ENCODE results near the gene THEM4.
"Not testable (repeated sequence)": the region's sequence is repeated elsewhere in the genome, so short reads cannot be mapped to it uniquely, and the experiment has no call there.

THEM4 gene

DNA sequence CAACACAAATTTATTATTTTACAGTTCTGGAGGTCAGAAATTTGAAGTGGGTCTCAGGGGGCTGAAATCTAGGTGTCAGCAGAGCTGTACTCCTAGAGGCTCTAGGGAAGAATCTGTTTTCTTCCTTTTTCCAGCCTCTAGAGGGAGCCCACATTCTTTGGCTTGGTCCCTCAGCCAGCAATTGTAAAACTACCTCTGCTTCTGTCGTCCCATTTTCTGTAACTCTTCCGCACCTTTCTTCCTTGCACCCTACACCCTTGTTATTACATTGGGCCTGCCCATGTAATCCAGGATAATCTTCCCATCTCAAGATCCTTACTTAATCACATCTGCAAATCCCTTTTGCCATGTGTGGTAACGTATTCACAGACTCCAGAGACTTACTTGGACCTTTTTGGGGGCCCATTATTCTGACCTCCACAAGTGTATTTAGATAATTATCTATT is 24.8 kb upstream of the THEM4 start:
- peak; percentile 9 for DNase-seq

DNA sequence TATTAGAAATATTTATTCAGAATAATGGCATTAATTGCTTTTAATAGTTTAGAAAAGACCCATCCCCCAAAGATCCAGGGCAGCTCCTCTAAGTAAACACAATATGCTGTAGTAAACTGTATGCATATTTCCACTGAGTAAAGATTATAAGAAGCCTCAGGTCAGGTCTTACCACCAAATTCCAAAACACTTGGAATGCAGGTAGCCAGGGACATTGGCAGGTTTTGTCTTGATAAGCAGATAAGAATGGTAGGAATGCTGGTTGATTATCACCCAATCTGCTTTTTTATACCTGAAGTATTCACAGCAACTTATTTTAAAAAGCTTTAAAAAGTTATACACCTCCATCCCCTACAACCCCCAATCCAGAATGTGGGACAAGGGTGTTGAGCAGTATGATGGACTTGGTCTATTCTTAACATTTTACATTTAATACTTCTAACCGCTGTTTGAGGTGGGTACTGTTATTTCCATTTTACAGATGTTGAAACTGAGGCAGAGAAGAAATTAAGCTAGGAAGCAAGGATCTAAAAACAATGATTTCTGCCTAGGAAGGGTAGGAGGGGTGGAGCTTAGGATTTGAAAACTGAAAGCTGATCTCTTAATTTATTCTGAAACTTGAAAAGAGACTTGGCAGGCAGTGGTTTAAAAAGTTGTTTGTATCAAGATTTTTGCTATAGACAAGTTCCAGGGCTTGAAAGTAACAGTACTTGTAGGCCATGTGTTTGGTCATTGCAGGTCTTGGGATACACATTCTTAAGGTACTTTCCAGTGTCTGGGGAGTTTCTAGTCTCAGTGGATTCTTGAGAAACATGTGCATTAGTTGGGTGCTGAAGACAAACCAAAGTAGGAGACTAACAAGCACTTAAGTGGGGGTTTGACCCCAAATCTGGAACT is 15.6 kb upstream of the THEM4 start:
- no peak for DNase-seq

GRCh38 chr1:151923422-151923821 is 14.1 kb upstream of the THEM4 start:
- no peak for DNase-seq

- no peak for DNase-seq
Measured at GRCh38 chr1:151920149-151920548, 10.8 kb upstream of the THEM4 start.

DNA sequence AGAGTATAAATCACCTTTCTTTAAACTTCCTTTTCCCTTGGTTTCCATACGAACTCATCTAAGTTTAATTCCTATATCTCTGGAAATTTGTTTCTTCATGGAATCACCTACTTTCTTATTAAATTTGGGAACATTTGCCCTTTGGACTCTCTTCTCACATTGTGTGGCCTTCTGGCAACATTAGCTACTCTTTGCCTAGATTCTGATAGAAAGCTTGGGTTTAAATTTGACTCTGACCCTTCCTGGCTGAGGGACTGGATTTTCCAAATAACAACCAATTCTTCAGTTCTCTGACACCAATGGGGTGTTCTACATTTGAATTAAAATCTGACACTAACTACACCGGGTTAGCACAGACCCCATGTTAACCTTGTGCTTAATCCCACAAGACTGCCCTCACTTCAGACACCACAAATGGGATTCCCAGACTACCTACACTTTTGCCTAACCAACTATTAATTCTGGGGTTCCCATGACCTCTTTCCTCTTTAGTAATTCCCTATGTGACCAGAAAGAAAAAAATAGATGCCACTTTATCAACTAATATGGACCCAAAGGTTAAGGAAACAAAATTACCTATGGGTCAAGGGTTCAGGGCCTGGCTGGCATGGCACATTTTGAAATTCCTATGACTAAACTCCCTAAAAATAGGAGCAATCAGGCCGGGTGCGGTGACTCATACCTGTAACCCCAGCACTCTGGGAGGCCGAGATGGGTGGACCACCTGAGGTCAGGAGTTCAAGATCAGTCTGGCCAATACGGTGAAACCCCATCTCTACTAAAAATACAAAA is 9.7 kb upstream of the THEM4 start:
- no peak for DNase-seq

- no peak for DNase-seq
Measured at GRCh38 chr1:151918156-151918555, 8.8 kb upstream of the THEM4 start.

DNA sequence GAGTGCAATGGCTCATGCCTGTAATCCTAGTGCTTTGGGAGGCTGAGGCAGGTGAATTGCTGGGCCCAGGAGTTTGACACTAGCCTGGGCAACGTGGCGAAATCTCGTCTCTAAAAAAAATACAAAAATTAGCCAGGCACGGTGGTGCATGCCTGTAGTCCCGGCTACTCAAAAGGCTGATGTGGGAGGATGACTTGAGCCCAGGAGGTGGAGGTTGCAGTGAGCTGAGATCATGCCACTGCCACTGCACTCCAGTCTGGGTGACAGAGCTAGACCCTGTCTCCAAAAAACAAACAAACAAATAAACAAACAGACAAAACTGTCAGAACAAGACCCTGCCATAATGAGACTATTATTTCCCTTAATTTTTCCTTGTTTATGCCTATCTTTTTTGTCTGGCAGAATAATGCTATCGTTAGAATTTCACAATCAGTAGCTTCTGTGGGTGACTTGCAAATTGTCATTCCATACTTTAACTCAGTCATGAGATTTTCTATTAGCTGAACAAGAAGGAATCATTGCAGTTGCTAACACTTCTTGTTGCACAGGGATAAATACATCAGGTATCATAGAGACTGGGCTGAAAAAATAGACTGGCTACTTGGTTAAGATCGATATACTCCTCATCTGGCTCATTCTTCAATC is 7.5 kb upstream of the THEM4 start:
- DNase-seq, result no peak

DNA sequence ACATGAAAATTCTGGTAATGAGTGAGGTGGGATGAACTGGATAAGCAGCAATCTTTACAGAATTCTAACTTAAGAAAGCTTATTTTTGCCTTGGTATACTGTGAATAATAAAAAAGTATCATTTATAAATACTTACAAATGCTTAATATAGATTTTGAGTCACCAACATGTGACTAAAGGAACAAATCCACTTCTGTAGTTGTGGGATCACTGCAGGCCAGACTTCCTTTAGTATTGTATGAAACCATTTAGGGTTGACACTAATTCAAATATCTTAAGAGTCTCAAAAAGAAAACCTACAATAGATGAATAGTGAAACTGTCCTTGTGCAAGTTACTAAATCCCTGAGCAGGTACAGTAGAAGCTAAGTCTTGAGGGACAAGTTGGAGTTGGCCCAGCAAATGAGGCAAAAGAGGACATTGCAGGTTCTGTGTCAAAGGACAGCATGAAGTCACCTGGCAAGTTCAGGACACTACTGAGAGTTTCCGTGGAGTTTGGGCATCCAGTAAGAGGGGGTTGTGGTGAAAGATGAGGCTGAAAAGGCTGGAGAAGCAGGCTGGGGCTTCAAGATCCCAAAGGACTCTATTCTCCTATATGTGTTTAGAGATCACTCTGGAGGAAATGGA is 5.9 kb upstream of the THEM4 start:
- DNase-seq, result no peak

DNA sequence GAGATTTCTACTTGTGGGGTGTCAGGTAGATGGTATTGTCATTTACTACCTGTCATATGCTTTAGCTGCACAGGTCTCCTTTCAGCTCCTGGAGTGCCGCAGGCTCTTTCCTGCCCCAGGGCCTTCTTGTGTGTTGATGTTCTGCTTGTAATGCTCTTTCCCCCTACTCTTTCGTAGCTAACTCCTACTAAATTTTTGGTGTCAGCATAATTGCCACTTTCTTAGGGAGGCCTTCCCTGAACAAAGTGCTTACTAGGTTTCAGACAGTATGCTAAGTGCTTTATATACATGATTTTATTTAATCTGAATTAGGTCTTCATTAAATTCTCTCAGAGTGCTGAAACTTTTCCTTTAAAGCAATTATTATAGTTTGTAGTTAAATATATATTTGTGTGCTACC is 4.8 kb upstream of the THEM4 start:
- DNase-seq, result no peak

DNA sequence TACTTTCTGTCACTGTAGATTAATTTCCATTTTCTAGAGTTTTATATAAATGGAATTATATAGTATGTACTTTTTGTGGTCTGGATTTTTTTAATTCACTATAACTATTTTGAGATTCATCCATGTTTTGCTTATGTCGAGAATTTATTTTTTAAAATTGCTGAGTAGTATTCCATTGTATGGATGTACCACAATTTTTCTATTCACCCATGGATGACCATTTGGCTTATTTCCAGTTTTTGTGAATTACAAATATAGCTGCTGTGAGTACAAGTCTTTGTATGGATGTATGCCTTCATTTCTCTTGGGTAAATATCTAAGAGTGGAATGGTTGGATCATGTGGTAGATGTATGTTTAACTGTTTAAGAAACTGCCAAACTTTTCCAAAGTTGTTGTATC is 3.7 kb upstream of the THEM4 start:
- no peak for DNase-seq

DNA sequence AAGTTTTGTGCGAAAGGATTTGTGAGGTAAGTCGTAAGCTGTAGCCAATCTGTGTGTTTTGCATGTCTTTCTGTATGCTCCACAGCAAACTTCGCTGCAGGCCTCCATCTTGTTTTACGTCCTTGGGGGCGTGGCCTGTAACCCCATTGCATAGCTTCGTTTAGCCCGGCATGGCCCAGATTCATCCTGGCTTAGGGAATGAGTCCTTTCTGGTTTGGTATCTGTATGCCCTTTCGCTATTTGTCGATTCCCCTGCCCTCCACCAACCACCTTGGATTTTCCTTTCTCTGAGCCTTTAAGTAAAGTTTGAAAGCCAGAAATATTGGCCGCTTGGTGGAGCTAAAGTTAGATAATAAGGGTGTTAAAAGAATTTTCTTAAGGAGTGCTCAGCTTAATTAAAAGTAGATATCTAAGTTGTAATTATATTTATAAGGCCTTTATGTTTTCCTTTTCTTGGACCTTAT is 1.1 kb downstream of the THEM4 start:
- DNase-seq, result no peak

GRCh38 chr1:151907363-151908139 is 1.8 kb downstream of the THEM4 start:
- no peak for DNase-seq

DNA sequence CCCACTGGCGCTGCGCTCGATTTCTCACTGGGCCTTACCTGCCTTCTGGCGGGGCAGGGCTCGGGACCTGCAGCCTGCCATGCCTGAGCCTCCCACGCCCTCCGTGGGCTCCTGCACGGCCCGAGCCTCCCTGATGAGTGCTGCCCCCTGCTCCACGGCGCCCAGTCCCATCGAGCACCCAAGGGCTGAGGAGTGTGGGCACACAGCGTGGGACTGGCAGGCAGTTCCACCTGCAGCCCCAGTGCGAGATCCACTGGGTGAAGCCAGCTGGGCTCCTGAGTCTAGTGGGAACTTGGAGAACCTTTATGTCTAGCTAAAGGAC is 3.0 kb downstream of the THEM4 start:
- DNase-seq, result not testable (repeated sequence)

- DNase-seq, result not testable (repeated sequence)
Measured at GRCh38 chr1:151905443-151906323, 3.6 kb downstream of the THEM4 start.

GRCh38 chr1:151905070-151905442 is 4.3 kb downstream of the THEM4 start:
- peak; percentile 38 for DNase-seq

GRCh38 chr1:151902858-151903257 is 6.5 kb downstream of the THEM4 start:
- DNase-seq, result no peak

- not testable (repeated sequence) for DNase-seq
Measured at GRCh38 chr1:151900804-151901203, 8.5 kb downstream of the THEM4 start.

GRCh38 chr1:151898519-151898991 is 10.8 kb downstream of the THEM4 start:
- peak; percentile 32 for DNase-seq

DNA sequence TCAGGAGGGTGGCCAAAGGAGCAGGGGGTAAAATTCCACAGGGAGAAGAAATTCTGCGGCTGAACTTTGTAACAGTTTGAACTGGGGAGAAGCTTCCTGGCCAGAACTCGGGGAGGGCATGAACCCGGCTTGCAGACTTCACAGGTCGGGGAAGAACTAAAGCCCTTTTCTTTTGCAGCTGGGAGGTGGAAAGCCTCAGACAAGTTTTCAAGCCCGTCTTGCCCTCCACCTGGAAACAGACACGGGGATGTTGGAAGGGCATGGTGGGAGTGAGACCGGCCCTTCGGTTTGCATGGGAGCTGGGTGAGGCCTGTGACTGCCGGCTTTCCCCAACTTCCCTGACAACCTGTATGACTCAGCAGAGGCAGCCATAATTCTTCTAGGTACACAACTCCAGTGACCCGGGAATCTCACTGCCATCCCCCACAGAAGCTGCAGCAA is 11.3 kb downstream of the THEM4 start:
- DNase-seq, result no peak

DNA sequence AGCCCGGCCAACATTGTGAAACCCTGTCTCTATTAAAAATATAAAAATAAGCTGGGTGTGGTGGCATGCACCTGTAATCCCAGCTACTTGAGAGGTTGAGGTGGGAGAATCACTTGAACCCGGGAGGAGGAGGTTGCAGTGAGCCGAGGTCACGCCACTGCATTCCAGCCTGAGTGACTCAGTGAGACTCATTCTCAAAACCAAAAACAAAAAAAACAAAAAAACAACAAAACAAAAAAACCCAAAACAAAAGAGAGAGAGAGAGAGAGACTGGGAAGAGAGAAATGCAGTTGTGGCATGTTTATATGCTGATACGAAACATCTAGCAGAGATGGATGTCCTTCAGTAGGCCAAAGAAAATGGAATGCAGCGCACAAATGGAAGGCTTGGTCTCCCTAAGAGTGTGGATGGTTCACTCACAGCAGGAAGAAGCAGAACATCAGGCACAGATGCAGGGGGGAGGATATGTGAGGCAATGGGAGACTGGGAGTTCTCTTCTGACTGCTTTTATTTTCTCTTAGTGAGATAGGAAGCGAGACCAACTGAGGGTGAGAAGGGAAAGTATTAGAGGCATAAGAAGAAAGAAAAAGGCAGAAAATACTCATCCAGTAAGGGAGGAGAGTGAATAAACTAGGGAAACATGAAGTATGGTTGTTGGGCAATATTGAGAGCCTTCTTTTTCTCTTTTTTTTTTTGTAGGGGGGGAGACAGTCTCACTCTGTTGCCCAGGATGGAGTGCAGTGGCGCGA is 16.0 kb downstream of the THEM4 start:
- no peak for DNase-seq
